T-helper 1 cell (primary cell): ENCODE data around the gene SYNDIG1.

Experiments
- DNase-seq, 5 donors: peaks; one replicate each; pipeline ENCODE4 v3.0.0-alpha.2; 2012 to 2020

Gene SYNDIG1

DNA sequence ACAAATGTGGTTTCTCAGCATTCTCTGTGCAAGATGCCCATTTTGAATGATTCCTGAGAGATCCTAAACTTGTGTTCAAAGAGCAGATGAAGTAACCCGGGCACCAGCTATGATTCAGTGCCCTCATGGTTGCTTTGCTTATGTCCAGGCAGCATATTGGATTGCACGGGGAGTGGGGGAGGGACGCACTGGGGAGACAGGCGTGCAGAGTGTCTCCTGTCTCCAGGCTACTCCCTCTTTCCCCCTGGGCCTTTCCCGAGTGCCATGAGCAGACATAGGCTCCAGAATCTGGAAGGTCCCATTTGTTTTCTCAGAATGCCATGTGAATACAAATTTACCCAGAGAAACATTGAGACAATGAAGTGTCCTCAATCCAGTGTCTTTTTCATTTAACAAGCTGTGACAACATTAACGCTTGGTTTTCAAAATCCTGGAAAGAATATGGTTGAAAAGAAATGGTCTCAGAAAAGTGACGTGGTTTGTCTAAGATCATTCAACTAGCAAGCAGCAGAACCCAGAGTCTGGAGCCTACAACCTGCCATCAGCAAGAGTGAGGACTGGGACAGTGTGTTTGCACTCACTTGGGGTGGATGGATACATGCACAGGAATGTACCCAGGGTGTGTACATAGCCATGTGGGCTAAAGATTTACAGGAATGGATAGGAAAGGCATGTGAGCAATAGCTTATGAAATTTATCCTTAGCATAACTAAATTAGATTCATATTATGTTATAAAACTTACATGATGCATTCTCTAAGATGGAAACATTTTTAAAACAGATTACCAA lies 4.2 kb downstream of the SYNDIG1 start:
- no peak for DNase-seq

DNA sequence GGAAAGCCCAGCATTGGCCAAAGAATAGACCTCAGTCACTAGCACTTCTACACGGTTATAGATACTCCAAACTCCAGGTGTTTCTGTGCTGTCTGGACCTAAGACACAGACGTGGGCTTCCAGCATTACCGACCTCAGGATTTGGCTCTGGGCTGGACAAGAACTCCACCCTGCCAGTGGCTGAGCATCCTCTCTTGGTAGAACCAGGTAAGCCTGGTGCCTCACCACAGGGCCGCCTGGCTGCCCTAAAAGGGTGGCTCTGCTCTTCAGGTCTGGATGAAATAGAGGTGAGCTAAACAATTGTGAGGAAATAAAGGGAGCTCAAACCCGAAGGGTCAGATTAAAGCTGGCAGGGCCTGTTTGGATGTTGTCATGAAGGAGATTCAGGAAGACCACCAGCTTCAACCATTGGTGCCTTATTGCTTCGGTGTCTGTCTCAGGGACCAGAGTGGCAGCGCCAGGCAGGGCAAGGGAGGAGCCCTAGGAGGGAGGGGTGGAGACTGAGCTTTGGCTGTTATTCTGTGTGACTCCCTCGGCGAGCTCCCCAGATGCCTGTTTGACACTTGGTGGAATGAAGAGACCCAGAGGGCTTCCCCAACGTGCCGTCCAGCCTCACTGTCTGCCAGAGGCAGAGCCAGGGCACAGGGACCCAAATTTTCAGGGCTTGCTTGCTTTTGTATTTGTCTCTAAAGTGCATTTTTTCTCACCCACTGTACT lies 8.6 kb downstream of the SYNDIG1 start:
- DNase-seq: no peak

DNA sequence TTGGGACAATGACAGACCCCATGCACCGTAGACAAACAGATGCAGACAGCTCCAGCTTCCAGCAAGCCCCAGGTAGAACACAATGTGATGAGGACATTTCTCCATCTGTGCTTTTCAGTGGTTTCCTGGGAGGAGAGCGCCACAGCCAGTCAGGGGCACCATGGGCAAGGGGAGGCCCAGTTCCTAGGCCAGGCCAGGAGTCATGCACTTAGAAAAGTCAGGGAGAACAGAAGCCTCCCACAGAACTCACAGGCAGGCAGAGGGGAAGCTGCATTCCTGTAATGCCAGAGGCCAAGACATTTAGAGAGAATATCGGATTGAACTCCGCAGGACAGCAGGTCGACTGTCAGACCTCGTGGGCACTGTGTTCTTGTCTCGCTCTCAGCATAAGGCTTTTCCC lies 9.2 kb downstream of the SYNDIG1 start:
- DNase-seq: no peak

DNA sequence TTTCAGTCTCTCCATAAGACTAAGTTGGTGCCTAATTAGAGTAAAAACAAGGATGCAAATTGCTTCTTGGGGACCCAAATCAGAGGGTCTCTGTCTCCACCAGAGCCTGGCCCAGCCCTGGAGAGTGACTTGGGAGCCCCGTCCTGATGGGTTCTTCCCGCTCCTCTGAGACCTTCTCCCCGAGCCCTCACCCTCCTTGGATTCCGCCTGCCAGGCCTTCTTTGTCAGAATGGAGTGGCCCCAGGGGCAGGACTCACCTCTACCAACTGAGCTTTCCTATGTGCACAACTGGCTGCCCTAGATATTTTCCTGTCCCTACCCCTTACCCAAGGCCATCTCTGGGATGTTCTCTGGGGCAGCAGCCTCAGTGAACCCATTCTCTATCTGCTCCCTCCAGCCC lies 9.7 kb downstream of the SYNDIG1 start:
- DNase-seq: no peak

DNA sequence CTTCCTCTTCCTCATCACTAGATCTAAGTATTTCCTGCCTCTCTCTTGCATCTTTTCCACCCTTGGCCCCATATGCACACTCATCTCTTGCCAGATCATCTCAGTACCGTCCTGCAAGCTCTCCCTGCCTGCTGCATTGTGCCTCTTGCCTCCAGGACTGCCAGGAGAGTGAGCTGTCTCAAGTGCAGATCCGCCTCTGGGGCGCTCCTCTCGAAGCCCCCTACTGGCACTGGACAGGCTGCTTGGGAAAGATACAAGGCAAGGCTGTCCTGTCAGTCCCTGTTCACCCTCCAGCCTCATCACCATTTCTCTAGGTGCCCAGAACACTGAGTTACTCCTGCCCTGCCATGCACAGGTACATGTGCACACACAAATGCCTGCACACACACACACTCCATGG lies 10.2 kb downstream of the SYNDIG1 start:
- DNase-seq: no peak

DNA sequence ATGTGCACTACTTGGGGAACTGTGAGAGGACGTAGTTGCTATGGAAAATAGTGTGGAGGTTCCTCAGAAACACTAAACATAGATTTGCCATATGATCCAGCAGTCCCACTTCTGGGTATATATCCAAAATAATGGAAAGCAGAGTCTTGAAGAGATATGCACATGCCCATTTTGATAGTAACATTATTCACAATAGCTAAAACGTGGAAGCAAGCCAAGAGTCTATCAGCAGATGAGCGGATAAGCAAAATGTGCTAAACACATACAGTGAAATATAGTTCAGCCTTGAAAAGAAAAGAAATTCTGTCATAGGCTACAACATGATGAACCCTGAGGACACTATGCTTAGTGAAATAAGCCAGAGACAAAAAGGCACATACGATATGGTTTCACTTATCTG lies 11.1 kb downstream of the SYNDIG1 start:
- no peak for DNase-seq

DNA sequence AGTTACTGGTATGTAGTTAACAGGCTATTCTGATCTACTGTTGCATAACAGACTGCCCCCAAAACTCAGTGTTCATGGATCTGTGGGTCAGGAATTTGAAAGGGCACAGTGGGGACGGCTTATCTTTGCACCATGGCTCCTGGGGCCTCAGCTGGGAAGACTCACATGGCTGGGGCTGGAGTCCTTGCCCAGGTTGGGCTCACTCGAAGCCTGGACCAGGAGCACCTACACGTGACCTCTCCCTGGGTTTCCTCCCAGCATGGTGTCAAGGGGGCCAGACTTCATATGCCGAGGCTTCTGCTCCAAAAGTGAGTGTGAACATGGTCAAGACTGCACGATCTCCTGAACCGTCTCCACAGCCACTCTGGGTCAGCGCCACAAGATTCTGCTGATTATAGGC lies 11.7 kb downstream of the SYNDIG1 start:
- DNase-seq: no peak

DNA sequence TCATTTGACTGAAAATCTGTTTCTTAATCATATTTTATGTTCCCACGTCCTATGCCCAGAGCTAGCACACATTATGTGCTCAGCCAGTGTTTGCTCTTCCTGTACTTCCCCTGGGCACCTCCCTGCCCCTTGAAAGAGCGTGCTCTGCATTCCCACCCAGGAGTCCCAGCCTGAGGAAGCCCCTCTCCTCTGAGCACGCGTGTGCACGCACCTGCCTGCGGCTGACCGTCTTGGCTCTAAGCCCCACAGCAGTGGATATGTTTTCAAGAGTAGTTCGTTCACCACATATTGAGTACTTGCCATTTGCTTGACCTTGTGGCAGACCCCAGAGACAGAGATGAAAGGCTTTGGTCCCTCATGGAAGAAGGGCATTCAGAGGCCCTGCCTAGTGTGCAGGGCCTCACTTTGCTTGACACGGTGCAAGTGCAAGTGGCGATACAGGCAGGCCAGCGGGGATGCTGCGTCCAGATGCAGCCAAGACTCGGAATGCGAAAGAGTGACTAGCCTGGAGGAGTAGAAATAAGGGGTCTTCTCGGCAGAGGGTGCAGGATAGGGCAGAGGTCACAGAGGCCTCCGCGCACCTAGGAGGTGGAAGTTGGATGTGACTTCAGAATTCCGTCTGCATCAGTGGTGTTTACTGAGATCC lies 14.1 kb downstream of the SYNDIG1 start:
- DNase-seq: no peak

DNA sequence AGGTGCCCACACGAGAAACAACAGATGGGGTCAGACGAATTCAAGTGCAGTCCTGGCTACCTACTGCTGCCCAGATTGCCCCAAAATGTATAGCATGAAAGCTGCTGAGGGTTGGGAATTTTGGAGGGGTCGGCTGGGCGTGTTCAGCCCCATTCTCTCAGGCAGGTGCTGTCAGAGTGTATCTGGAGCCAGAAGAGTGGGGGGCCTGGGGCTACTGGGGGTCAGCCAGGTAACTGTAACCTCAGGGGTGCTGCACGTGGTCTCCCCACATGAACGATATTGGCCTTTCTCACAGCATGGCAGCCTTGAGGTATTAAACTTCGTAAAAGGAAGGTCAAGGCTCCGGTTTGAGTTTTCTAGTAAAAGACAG lies 14.6 kb downstream of the SYNDIG1 start:
- DNase-seq: no peak

DNA sequence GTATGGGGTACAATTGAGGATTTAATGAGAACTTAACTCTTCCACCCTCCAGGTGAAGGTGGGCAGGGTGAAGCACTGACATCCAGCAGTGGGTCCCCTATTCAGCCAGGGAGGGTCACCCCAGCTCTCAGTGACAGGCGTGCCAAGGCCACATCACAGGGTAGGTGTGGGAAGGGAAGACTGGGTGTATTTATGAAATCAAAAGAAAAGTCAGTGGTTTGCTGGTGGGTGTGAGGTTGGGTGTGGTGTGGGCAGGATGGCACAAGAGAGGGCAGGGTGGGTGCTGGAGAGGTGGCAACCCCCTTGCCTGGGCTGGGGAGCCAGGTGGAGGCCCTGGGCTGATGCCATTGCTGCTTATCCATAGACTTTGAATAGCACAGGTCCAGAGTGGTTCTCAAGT lies 16.6 kb downstream of the SYNDIG1 start:
- no peak for DNase-seq

DNA sequence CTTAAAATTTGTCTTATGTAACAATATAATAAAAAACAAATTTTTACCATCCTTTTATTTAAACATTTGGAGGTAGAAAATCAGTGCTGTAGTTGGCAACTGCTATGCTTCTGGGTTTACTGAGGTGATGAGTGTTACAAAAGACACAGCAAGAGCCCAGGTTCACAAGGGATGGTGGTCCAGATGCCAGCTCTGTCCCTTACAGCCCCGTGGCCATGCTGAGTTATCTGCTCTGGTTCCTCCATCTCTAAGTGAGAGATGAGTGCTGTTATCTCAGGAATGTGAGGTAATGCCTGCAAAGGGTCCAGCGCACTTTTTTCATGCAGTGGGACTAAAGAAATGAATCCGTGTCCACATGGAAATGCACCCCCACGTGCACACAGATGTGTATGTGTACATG lies 17.8 kb downstream of the SYNDIG1 start:
- DNase-seq: no peak

DNA sequence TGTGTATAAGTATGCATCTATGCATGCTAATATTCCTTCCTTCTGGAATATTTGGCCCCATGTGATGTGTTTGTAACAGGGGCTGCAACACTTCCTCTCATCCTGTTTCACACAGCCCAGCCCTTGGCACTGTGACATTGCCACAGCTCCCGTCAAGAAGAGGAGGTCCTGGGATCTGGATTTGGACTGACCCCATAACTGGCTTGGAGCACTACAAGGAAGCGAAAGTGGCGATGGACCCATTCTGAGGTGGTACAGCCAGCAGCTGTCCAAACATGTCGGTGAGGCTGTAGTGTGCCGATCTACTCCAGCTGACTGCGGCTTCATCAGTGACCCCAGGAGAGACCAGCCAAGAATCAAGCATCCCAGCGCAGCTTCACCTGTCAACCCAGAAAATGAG lies 18.2 kb downstream of the SYNDIG1 start:
- DNase-seq: no peak

DNA sequence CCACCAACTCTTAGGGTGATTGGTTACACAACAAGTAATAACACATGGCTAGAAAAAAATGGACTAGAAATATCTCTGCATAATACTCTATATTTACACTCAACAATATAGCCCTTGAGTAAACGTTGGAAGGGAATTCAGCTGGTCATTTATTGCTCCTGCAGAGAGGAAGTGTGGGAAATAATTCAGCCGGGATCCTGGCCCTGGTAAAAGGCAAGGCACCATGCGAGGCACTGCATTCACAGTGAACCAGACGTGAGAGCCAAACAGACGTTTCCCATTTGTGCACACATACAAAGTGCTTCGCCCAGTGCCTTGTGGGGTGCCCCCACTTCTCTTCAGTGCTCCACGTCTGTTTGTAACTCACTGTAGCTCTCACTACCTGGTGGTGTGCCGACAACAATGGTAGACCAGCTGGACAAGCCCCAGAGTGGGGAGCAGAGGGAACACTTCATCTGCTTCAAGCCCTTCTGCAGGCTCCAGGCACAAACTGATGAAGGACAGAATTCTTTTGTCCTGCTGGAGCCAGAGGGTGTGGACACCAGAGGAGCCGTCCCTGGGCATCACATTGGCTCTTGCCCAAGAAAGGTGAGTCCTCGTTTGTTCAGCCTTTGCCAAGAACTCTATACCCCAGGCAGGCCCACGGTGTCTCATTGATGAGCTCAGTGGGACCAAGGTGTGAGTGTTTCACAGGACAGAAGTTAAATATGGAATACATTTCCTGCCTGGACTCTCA lies 18.8 kb downstream of the SYNDIG1 start:
- no peak for DNase-seq

DNA sequence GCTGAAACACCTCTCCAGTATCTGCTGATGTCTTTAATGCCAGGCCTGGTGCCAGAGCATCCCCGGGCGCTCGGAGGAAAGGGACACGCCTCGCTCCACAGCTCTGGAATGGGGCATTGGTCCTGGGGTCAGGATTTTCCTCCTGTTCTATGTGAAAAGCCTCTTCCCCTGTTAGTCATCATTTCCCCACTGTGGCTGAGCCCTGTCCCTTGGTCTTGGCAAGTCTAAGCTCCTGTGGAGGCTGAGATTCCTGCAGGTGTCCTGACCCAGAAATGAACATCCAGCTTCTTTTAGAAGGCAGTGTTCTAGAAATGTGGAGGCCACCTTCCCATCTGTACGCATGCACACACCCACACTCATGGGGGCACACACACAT lies 19.4 kb downstream of the SYNDIG1 start:
- DNase-seq: no peak

DNA sequence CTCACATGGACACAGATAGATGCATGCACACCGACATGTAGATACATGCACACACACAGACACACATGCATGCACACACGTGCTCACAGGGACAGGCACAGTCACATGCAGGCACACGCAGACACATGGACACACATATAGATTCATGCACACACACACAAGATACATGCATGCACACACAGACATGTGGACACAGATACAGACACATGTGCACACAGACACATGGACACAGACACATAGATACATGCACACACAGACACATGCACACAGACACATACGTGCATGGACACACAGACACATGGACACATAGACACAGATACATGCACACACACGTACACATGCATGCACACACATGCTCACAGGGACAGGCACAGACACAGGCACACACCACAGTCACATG lies 19.8 kb downstream of the SYNDIG1 start:
- DNase-seq: no peak

DNA sequence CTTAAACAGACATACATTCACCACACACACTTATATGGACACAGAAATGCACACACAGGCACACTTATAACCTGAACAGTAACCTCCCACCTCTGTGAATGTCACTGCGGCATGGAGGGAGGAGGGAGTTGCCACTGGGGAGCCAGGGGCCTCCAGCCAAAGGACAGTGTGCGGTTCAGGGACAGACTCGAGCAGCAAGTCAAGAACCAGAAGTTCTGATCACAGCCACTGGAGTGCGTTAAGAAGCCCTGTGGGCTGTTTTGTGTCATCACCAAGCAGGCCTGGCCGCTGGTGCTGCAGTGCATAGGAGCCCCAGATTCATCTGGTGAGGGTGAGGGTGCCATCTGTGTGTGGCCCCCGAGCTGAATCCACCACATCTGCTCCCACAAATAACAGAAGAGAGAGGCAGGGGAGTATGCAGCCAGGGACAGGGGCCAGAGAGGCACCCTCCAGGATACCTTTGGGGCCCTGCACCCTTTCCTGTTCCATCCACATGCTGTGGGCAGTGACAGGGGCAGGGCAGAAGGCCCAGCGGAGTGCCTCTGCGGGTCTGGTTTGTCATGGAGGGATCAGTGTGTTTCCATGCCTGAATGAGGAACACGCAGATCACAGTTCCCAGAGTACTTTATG lies 20.3 kb downstream of the SYNDIG1 start:
- DNase-seq: no peak

DNA sequence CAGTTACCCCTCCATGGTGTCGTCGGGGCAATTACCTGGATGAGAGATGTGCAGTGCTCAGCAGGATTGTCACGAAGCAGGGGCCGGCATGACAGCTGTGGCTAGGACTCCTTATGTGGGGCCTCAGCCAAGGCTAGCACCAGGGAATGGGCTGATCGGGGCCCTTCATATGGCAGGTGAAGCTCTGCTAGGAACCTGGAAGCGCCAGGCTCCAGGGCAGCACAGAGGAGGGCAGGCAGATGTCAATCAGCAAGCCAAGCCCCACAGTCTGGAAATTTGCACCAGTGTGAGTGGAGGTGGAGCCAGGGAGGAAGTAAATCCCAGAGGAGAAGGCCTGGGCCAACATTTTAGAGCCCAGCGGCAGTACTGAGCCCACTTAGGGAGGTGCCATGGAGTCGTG lies 21.2 kb downstream of the SYNDIG1 start:
- no peak for DNase-seq

DNA sequence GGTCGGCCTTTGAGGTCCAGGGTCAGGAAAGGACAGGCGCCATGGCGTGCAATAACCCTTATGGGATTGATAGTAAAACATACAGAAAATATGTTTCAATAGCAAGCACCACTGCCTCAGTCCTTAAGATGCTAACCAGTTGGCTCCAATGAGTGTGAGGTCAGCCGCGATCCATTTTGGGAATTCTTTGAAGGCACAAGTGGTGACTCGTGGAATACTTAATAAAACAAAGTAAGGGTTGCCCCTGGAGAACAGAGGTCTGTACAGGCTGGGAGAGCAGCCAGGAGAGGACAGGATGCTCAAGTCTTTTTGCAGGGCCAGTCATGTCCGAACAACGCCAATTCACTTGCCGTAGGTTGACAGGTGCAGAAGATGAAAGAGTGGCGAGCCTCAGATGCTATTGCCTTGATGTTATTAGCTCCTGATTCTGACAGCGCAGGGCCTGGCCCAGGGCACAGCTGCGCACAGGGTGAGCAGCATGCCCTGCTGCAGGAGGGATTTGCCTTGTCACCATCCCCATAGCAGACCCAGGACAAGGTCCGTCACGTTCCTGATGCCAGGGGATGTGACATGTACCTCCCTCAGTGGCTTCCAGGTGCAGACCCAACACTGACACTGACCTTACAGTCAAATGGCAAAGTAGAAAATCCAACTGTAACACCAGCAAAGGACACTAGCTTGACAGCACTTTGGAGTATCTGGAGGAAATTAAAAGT lies 21.8 kb downstream of the SYNDIG1 start:
- no peak for DNase-seq

DNA sequence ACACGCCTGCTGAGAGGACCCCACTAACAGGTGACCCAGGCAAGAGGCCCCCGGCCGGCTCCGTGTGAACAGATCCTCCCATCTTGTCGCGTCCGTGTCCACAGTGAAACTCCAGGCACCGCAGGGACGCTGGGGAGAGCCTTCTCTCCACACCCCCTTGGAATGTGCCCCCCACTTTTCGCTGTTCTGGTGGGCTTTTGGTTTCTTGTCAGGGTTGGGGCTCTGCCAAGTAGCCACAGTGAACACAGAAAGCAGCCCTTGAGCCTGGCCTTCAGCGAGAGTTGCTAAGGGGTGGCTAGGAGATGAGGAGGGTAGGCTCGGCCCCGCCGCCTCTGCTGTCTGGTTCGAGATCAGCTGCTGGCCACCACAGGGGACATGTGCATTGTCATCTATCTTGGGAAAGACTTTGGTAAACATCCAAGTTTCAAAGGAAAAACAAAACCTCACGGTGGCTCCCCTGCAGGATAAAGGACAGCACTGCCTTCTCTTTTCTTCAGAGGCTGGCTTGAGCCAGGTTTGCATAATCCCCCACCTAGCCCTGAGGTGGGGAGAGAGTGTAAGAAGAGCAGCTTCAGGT lies 22.7 kb downstream of the SYNDIG1 start:
- no peak for DNase-seq

DNA sequence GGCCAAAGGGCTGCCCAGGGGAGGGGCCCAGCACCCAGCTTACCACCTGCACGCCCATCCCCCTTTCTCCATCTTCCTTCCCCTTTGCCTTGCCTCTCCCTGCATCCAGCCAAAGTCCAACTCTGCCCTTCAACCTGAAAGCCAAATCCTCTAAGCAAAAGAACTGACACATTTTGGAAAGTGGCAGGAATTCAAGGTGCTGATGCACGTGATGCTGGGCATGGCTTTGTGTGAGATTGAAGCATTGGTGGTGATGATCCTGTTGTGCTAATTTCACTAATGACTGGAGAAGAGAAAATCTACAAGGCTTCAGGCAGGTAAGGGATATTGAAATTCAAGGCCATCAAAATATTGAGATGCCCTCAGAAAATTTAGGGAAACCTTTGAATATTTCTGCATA lies 23.3 kb downstream of the SYNDIG1 start:
- no peak for DNase-seq

DNA sequence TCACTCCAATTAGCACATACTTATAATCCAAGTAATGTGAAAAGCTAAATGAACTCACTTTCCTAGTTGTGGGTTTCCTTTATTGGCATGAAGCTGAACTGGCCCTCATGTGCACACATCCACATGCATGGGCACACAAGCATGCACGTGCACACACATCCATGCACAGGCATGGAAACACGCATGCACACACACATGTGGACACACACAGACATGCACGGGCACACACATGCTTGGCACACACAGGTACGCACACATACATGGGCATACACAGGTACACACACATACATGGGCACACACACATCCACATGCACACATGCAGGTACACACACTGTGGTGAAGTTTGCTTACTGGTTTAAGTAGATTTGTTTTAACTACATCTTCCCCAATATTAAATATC lies 23.8 kb downstream of the SYNDIG1 start:
- DNase-seq: no peak
